Cardiac muscle cell (in vitro differentiated cells and primary cell): Measurements from ENCODE around the gene PAPOLB. TPM values are rescaled to one million over a fixed set of nuclear protein-coding genes. Genes with fewer than 3 reads are reported as not detected.
A peak's percentile ranks its signal among the peaks of the same experiment; 100 is the strongest.

Experiments used
- DNase-seq, 2 donors: peaks; one replicate each; pipeline versions ENCODE4 v3.0.0 to v3.0.0-alpha.2; 2010 to 2017; ENCODE audit warnings: low read depth in 1 of 2, low spot score in 1 of 2
- H3K27ac ChIP-seq: fragments of 200-600 bp; sonication (generic); 2 replicates; pipeline ENCODE4 v1.5.1; 2016
- H3K27me3 ChIP-seq: fragments of 200-600 bp; sonication (generic); 2 replicates; pipeline ENCODE4 v1.6.0; 2016; ENCODE audit warnings: control low read depth
- H3K36me3 ChIP-seq: fragments of 200-600 bp; sonication (generic); 2 replicates; pipeline ENCODE4 v1.5.1; 2016; ENCODE audit warnings: control low read depth
- H3K4me1 ChIP-seq: fragments of 200-600 bp; sonication (generic); 2 replicates; pipeline ENCODE4 v1.8.1; 2017; ENCODE audit warnings: low read depth, mild to moderate bottlenecking, mixed run types
- H3K4me3 ChIP-seq: fragments of 200-600 bp; sonication (generic); 2 replicates; pipeline ENCODE4 v1.5.1; 2016; ENCODE audit warnings: mild to moderate bottlenecking
- H3K9me3 ChIP-seq: fragments of 200-600 bp; sonication (generic); 2 replicates; pipeline ENCODE4 v1.5.1; 2017; ENCODE audit warnings: low read depth, mild to moderate bottlenecking, control low read depth
- polyA plus RNA-seq: library from polyadenylated mRNA; unstranded; fragments of >200 nt; fragmentation: Nextera tagmentation; extraction: Ambion mirVana; gene quantifications from 2 replicates; pipeline ENCODE4 v1.2.1, GENCODE V29; 2016
- total RNA-seq: library from RNA; depleted of rRNA; stranded (reverse); fragments of >200 nt; gene quantifications from 2 replicates; pipeline ENCODE4 v1.2.3, GENCODE V29; 2016
- TF ChIP-seq, protein P1 (sequence below): IDR thresholded peaks from 2 replicates; pipeline ENCODE4 v1.5.1; 2012; ENCODE audit warnings: low read depth, mild to moderate bottlenecking, low read length

The PAPOLB gene
- total and polyA plus RNA-seq, 2 experiments from 2014 or later, result 0.39 TPM; not detected in 1

DNA sequence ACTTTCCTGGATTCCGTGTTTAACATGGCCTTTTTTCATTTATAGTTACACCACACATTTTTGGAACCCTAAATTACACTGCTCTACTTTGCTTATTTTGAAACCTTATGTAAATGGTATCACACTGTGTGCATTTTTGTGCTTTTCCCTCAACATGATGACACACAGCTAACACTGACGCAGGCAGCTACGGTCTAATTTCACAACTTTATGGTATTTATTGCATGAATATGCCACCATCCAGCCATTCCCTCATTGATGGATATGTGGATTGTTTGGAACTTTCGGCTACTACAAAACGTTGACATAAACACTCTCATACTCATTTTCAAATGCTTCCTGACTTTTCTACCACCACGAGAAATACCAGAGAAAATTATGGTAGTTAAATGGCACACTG is 6.9 kb downstream of the PAPOLB start:
- no peaks in the 10 kb centered on the region for H3K36me3 ChIP-seq
- H3K27me3 ChIP-seq, result no peaks in the 10 kb centered on the region
- TF ChIP-seq, protein P1, sequence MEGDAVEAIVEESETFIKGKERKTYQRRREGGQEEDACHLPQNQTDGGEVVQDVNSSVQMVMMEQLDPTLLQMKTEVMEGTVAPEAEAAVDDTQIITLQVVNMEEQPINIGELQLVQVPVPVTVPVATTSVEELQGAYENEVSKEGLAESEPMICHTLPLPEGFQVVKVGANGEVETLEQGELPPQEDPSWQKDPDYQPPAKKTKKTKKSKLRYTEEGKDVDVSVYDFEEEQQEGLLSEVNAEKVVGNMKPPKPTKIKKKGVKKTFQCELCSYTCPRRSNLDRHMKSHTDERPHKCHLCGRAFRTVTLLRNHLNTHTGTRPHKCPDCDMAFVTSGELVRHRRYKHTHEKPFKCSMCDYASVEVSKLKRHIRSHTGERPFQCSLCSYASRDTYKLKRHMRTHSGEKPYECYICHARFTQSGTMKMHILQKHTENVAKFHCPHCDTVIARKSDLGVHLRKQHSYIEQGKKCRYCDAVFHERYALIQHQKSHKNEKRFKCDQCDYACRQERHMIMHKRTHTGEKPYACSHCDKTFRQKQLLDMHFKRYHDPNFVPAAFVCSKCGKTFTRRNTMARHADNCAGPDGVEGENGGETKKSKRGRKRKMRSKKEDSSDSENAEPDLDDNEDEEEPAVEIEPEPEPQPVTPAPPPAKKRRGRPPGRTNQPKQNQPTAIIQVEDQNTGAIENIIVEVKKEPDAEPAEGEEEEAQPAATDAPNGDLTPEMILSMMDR, result no peak
- DNase-seq, result no peak
- no peak overlapping the region for H3K4me3 ChIP-seq
- no peak overlapping the region for H3K27ac ChIP-seq
- H3K4me1 ChIP-seq, result no peaks in the 10 kb centered on the region
- no peaks in the 10 kb centered on the region for H3K9me3 ChIP-seq

DNA sequence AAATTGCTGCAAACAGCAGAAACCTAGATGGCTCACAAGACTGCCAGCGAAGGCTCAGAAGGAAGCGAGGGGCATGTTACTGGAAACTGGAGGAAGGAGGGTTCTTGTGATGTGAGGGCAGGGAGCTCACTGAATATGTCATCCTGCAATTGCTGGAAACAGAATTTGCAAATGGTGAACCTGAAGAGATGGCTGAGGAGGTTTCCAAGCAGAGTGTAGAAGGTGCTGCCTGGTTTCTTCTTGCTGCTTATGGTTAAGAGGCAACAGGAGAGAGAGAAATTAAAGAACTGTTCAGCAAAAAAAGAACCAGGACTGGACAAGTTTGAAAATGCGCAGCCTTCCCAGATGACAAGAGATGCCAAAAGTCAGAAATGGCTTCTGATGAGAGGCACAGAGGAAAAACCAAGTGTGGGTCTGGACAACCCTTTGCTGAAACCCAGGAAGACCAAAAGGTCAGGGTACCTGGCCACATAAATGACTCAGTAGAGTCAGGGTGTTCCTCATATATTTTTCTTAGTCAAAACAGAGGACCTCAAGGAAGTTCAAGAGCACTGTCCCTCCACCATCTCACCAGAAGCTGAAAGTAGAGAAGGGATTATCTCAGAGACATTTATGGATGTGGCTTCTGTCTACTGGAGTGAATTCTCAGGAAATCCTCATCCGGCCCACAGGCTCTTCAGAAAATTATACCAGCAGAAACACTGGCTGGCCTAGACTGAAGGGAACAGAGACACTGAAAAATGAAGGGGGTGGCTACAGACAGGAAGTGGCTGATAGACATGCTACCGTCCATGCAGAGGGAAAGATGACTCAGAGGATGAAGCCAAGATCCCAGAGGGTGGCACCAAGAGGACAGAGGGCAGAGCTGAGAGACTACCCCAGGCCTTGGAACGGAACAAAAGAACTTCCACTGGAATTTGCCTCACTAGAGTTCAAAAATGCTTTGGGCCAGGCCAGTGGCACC is 10.1 kb downstream of the PAPOLB start:
- TF ChIP-seq, protein P1, result no peak
- Histone ChIP-seq H3K9me3 (no peaks in the 10 kb centered on the region), H3K27ac (no peak overlapping the region), H3K4me3 (no peak overlapping the region), H3K4me1 (peaks cover 7% of the 10 kb centered on the region), H3K27me3 (no peaks in the 10 kb centered on the region), H3K36me3 (no peaks in the 10 kb centered on the region)
- DNase-seq, result no peak

DNA sequence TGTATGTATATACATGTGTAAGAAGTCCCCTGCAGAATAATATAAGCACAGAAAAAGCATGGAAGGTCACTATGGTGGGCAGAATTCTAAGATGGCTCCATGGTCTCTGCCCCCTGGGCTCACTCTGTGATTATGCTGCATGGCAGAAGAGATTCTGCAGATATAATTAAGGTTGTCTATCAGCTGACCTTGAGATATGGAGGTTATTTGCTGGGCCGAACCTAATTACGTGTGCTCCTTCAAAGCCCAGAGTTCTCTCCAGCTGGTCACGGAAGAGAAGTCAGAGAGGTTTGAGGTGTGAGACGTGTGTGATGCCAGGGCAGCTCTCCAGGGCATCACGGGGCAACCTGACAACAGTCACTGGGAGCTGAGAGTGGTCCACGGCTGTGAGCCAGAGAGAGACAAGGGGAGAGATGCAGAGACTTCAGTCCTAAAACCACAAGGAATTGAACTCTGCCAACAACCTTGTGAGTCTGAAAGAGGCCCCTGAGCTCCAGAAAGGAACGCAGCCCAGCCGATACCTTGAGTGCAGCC is 11.5 kb downstream of the PAPOLB start:
- no peaks in the 10 kb centered on the region for H3K9me3 ChIP-seq
- DNase-seq, result no peak
- TF ChIP-seq, protein P1, result no peak
- no peak overlapping the region for H3K4me3 ChIP-seq
- H3K36me3 ChIP-seq, result no peaks in the 10 kb centered on the region
- H3K27ac ChIP-seq, result no peak overlapping the region
- no peaks in the 10 kb centered on the region for H3K27me3 ChIP-seq
- peaks cover 12% of the 10 kb centered on the region for H3K4me1 ChIP-seq

DNA sequence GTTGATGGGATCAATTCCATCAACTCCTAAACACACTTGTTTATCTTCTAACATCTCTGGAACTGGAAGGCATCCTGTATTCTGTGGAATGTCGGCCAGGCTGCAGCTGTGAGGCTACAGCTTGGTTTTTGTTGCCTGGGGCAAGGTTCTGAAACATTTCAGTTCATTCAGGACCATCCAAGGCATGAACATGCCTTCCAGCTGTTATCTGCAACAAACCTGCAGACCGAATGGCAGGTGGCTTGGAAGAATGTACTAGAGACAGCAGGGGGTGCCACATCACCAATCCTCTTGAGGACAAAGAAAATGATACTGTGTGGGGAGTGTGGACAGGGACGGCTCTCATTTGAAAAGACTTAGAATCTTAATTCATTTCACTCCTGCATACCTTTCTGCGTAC is 12.4 kb downstream of the PAPOLB start:
- Histone ChIP-seq H3K4me3 (no peak overlapping the region), H3K4me1 (peaks cover 12% of the 10 kb centered on the region), H3K36me3 (no peaks in the 10 kb centered on the region), H3K27ac (no peak overlapping the region), H3K9me3 (no peaks in the 10 kb centered on the region), H3K27me3 (no peaks in the 10 kb centered on the region)
- DNase-seq, result peak; percentile 17 to 60
- TF ChIP-seq, protein P1, result peak; percentile 18

DNA sequence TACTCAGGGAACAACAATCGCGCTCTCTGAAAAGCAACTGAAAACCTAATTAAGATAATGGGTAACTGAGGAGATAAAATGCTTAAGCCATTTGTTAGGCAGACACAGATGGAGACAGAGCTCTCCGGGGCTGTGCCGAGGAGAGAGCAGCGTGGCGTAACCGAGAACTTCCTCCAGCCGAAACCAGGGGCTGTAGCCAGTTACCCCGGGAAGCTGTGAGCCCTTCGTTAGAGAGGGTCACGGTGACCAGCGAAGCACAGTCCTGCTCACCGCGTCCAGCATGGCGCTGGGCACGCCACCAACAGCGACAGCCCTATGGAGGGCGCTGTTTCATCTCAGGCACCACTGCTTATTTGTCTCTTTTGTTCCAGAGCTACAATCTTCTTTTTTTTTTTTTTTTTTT is 16.1 kb downstream of the PAPOLB start:
- DNase-seq, result peak; percentile 61 to 65
- no peak overlapping the region for H3K4me3 ChIP-seq

More for the DNA sequence above, 16.1 kb downstream of the PAPOLB start:
- no peaks in the 10 kb centered on the region for H3K9me3 ChIP-seq
- TF ChIP-seq, protein P1, result peak; percentile 56
- H3K36me3 ChIP-seq, result no peaks in the 10 kb centered on the region
- peaks cover 12% of the 10 kb centered on the region for H3K4me1 ChIP-seq
- no peak overlapping the region for H3K27ac ChIP-seq
- no peaks in the 10 kb centered on the region for H3K27me3 ChIP-seq
